AG04449 (cell line): ENCODE results near the gene IL15RA.
"Not testable (repeated sequence)": the region's sequence is repeated elsewhere in the genome, so short reads cannot be mapped to it uniquely, and the experiment has no call there.

Source experiments
- CTCF ChIA-PET: fragments of 350-600 bp; formaldehyde crosslinking; extraction: SDS; loops from one replicate; lab custom pipeline; 2021; ENCODE audit warnings: antibody characterized with exemption; lab: Yijun Ruan, JAX
- POLR2A ChIA-PET: fragments of 400-600, 350-600 bp; formaldehyde crosslinking; extraction: SDS; loops from one replicate; lab custom pipeline; 2020; ENCODE audit warnings: antibody characterized with exemption, inconsistent platforms; lab: Yijun Ruan, JAX
- DNase-seq: peaks from one replicate; pipeline ENCODE4 v3.0.0-alpha.2; 2010; ENCODE audit warnings: low read depth, low spot score
- H3K4me3 ChIP-seq: 2 replicates; pipeline ENCODE4 v1.5.1; 2011; ENCODE audit warnings: low read depth, mild to moderate bottlenecking, control low read depth, low read length
- CTCF ChIP-seq: IDR thresholded peaks from one replicate; pipeline ENCODE4 v1.5.1; 2011; ENCODE audit warnings: mild to moderate bottlenecking, moderate library complexity, low read length, control low read depth, inconsistent platforms; ENCODE audit not compliant: insufficient read depth; ENCODE audit errors: missing control alignments

The IL15RA gene

GRCh38 chr10:5951167-5951711, 26.1 kb downstream of the IL15RA start:
- DNase-seq, result no peak
- no peak overlapping the region for H3K4me3 ChIP-seq
- CTCF ChIA-PET, result interaction anchor here (5.3 to 5.7 kb wide), 2 partner anchors 137 to 450 kb away, joined by 35 to 51 read pairs; partner anchors contain the start of gene RBM17
- no peak for TF ChIP-seq CTCF
- POLR2A ChIA-PET, result no interaction called here

GRCh38 chr10:5949009-5949759, 28.2 kb downstream of the IL15RA start:
- DNase-seq, result no peak
- TF ChIP-seq CTCF, result peak; percentile 67
- POLR2A ChIA-PET, result no interaction called here
- CTCF ChIA-PET, result interaction anchor here (1.3 to 5.7 kb wide), 8 partner anchors 16 to 457 kb away, joined by 3 to 51 read pairs (median 6); partner anchors contain the start of genes IL15RA and RBM17
- no peak overlapping the region for H3K4me3 ChIP-seq

GRCh38 chr10:5948208-5948585, 29.1 kb downstream of the IL15RA start:
- no peak for TF ChIP-seq CTCF
- DNase-seq, result no peak
- ChIA-PET CTCF (interaction anchor here (1.1 to 5.7 kb wide), 8 partner anchors 17 to 458 kb away, joined by 3 to 51 read pairs (median 6); partner anchors contain the start of genes IL15RA and RBM17), POLR2A (no interaction called here)
- no peak overlapping the region for H3K4me3 ChIP-seq

- TF ChIP-seq CTCF, result no peak
- no peak for DNase-seq
- ChIA-PET POLR2A (no interaction called here), CTCF (interaction anchor here (1.1 to 5.7 kb wide), 6 partner anchors 17 to 459 kb away, joined by 3 to 51 read pairs (median 11); partner anchors contain the start of gene RBM17)
- H3K4me3 ChIP-seq, result no peak overlapping the region
Observed at GRCh38 chr10:5947471-5948207, 29.7 kb downstream of the IL15RA start.

GRCh38 chr10:5946786-5947185, 30.6 kb downstream of the IL15RA start:
- ChIA-PET CTCF (interaction anchor here (1.8 to 2.5 kb wide), 3 partner anchors 140 to 459 kb away, joined by 5 to 10 read pairs (median 8); no protein-coding TSS in a partner anchor), POLR2A (no interaction called here)
- H3K4me3 ChIP-seq, result no peak overlapping the region
- no peak for TF ChIP-seq CTCF
- DNase-seq, result no peak

GRCh38 chr10:5946419-5946775, 30.9 kb downstream of the IL15RA start:
- DNase-seq, POLR2A ChIA-PET, H3K4me3 ChIP-seq: not testable (repeated sequence)
- CTCF ChIA-PET, result interaction anchor here (0.6 to 2.5 kb wide), 5 partner anchors 66 to 459 kb away, joined by 3 to 10 read pairs (median 5); no protein-coding TSS in a partner anchor
